Measurements from ENCODE around the gene TAF8. TPM values are rescaled to one million over a fixed set of nuclear protein-coding genes. Genes with fewer than 3 reads are reported as not detected.
A peak's percentile ranks its signal among the peaks of the same experiment; 100 is the strongest.

Gene TAF8
- total and polyA plus RNA-seq, 10 of the 15 experiments (the other 5 are each of a cell fraction or from before 2014, with no cell fraction given) = 11.7 to 30.9 (median 19.9) TPM

DNA sequence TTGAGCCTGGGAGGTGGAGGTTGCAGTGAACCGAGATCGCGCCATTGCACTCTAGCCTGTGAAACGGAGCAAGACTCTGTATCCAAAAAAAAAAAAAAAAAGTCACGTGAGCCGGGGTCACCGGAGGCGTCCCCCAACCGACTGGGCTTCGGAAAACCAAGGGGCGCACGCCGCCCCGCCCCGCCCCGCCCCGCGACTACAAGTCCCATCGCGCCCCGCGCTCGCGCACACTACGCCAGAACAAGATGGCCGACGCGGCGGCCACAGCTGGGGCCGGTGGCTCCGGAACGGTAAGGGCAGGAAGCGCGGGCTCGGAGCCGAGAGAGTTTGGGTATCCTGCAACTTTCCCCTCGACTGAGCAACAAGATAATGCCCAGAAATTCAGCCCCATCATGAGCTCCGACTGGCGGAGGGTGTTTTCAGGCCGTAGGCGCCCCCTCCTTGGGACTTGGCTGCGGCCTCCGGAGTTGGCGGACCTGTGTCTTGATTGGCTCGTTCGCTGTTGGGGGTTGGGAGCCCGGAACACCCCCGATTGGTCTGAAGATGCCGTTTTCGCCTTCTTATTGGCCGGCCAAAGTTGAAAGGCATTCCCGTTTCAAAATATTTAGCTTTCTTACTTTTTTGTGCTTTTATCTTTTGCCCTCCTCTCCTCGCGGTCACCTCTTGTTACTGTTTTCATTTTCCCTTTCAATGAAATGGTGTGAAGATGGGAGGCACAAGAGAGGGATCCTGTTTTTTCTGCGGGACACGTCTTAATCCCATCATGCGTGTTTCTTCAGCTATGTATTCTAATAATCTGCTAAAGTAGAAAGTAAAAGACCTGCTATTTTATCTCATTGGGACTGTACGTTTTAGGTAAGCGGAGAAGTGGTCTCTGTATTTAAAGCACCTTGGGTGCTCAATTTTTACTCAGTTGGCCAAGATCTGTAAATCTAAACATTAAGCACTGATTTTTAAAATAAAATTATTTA, at the start of gene TAF8 (continued):
- TF ChIP-seq, protein P1, sequence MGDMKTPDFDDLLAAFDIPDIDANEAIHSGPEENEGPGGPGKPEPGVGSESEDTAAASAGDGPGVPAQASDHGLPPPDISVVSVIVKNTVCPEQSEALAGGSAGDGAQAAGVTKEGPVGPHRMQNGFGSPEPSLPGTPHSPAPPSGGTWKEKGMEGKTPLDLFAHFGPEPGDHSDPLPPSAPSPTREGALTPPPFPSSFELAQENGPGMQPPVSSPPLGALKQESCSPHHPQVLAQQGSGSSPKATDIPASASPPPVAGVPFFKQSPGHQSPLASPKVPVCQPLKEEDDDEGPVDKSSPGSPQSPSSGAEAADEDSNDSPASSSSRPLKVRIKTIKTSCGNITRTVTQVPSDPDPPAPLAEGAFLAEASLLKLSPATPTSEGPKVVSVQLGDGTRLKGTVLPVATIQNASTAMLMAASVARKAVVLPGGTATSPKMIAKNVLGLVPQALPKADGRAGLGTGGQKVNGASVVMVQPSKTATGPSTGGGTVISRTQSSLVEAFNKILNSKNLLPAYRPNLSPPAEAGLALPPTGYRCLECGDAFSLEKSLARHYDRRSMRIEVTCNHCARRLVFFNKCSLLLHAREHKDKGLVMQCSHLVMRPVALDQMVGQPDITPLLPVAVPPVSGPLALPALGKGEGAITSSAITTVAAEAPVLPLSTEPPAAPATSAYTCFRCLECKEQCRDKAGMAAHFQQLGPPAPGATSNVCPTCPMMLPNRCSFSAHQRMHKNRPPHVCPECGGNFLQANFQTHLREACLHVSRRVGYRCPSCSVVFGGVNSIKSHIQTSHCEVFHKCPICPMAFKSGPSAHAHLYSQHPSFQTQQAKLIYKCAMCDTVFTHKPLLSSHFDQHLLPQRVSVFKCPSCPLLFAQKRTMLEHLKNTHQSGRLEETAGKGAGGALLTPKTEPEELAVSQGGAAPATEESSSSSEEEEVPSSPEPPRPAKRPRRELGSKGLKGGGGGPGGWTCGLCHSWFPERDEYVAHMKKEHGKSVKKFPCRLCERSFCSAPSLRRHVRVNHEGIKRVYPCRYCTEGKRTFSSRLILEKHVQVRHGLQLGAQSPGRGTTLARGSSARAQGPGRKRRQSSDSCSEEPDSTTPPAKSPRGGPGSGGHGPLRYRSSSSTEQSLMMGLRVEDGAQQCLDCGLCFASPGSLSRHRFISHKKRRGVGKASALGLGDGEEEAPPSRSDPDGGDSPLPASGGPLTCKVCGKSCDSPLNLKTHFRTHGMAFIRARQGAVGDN (IDR thresholded peaks at IDR 0.05) = no peak
- TF ChIP-seq EZH2 (IDR thresholded peaks at IDR 0.05; ENCODE audit: borderline replicate concordance, control insufficient read depth, low read depth, low read length) (no peak), NR2F1 (conservative IDR thresholded peaks at IDR 0.05) (peak; percentile 68), BMI1 (IDR thresholded peaks at IDR 0.05; ENCODE audit: borderline replicate concordance) (no peak), SRF (IDR thresholded peaks at IDR 0.05; ENCODE audit: low read depth in 2 of 2, low read length in 2 of 2) (no peak), SMC3 (IDR thresholded peaks at IDR 0.05; ENCODE audit: borderline replicate concordance, low read length) (no peak), WRNIP1 (IDR thresholded peaks at IDR 0.05; ENCODE audit: borderline replicate concordance, low read depth, low read length) (peak; percentile 94; the same call in 1 of the 2 replicates), IKZF2 (IDR thresholded peaks at IDR 0.05) (no peak), RFX5 (IDR thresholded peaks at IDR 0.05; ENCODE audit: low read depth, low read length) (no peak; the same call in 1 of the 2 replicates), NBN (IDR thresholded peaks at IDR 0.05) (peak; percentile 93), ZBED1 (IDR thresholded peaks at IDR 0.05; ENCODE audit: borderline replicate concordance) (no peak), BHLHE40 (IDR thresholded peaks at IDR 0.05; ENCODE audit: borderline replicate concordance in 1 of 2, low read depth in 2 of 2, low read length in 1 of 2) (peak; percentile 42 to 90)
- TF ChIP-seq, protein P2, sequence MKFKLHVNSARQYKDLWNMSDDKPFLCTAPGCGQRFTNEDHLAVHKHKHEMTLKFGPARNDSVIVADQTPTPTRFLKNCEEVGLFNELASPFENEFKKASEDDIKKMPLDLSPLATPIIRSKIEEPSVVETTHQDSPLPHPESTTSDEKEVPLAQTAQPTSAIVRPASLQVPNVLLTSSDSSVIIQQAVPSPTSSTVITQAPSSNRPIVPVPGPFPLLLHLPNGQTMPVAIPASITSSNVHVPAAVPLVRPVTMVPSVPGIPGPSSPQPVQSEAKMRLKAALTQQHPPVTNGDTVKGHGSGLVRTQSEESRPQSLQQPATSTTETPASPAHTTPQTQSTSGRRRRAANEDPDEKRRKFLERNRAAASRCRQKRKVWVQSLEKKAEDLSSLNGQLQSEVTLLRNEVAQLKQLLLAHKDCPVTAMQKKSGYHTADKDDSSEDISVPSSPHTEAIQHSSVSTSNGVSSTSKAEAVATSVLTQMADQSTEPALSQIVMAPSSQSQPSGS (IDR thresholded peaks at IDR 0.05; ENCODE audit: low read length) = no peak
- TF ChIP-seq, protein P3, sequence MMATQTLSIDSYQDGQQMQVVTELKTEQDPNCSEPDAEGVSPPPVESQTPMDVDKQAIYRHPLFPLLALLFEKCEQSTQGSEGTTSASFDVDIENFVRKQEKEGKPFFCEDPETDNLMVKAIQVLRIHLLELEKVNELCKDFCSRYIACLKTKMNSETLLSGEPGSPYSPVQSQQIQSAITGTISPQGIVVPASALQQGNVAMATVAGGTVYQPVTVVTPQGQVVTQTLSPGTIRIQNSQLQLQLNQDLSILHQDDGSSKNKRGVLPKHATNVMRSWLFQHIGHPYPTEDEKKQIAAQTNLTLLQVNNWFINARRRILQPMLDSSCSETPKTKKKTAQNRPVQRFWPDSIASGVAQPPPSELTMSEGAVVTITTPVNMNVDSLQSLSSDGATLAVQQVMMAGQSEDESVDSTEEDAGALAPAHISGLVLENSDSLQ (IDR thresholded peaks at IDR 0.05) = peak; percentile 89
- TF ChIP-seq, protein P4, sequence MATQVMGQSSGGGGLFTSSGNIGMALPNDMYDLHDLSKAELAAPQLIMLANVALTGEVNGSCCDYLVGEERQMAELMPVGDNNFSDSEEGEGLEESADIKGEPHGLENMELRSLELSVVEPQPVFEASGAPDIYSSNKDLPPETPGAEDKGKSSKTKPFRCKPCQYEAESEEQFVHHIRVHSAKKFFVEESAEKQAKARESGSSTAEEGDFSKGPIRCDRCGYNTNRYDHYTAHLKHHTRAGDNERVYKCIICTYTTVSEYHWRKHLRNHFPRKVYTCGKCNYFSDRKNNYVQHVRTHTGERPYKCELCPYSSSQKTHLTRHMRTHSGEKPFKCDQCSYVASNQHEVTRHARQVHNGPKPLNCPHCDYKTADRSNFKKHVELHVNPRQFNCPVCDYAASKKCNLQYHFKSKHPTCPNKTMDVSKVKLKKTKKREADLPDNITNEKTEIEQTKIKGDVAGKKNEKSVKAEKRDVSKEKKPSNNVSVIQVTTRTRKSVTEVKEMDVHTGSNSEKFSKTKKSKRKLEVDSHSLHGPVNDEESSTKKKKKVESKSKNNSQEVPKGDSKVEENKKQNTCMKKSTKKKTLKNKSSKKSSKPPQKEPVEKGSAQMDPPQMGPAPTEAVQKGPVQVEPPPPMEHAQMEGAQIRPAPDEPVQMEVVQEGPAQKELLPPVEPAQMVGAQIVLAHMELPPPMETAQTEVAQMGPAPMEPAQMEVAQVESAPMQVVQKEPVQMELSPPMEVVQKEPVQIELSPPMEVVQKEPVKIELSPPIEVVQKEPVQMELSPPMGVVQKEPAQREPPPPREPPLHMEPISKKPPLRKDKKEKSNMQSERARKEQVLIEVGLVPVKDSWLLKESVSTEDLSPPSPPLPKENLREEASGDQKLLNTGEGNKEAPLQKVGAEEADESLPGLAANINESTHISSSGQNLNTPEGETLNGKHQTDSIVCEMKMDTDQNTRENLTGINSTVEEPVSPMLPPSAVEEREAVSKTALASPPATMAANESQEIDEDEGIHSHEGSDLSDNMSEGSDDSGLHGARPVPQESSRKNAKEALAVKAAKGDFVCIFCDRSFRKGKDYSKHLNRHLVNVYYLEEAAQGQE (IDR thresholded peaks at IDR 0.05; ENCODE audit: low read depth, low read length) = 0 out of 2 replicates have a peak, but pooled peaks have one; percentile 22
- TF ChIP-seq, protein P5, sequence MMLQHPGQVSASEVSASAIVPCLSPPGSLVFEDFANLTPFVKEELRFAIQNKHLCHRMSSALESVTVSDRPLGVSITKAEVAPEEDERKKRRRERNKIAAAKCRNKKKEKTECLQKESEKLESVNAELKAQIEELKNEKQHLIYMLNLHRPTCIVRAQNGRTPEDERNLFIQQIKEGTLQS (IDR thresholded peaks at IDR 0.05; ENCODE audit: borderline replicate concordance, extremely low read depth, low read depth, low read length) = no peak

All from GM12878 (cell line).